GM10847 (cell line): ENCODE data around the gene LIM2.
A peak's percentile ranks its signal among the peaks of the same experiment; 100 is the strongest.

Experiments used
- POLR2A ChIP-seq: IDR thresholded peaks from 2 replicates; pipeline ENCODE4 v1.6.1; 2011; ENCODE audit not compliant: insufficient read length; ENCODE audit errors: extremely low read depth

LIM2 gene, protein sequence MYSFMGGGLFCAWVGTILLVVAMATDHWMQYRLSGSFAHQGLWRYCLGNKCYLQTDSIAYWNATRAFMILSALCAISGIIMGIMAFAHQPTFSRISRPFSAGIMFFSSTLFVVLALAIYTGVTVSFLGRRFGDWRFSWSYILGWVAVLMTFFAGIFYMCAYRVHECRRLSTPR

DNA sequence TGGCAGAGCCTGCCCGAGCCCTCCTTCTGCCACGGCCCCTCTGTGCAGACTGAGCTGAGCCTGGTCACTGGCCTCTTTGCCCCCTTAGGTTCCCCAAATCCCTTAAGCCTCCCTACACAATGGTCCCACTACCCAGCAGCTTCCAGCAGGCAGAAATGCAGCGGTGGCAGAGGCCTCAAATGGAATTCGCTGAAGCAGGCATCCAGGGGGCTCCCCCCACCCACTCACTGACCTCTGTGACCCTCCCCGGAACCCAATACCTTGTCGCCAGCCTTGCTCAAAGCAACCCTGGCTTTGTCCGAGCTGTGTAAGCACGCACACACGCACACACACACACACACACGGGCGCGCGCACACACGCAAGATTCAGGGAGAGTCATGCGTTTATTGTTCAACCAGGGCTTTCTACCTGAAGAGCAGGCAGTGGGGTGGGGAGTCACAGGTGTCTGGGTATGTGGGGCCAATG, at the start of gene LIM2:
TSS of gene LIM2 (minus strand) at position 51 of the 466 bp plus-strand sequence. CDS start 531 bp downstream, outside the sequence.
- no peak for TF ChIP-seq POLR2A

DNA sequence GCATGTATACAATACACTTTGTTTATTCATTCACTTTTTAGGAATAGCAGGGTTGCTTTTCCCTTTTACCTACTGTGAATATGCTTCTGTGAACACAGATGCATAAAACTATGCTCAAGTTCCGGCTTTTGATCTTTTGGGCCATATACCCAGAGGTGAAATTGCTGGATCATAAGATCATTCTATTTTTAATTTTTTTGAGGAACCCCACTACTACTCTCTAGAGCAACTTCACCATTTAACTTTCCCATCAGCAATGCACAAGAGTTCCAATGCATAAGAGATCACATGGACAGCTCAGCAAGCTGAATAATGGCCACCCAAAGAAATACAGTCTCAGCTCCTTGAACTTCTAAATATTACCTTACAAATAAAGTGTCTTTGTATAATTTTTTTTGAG, 46.7 kb upstream of the LIM2 start:
- TF ChIP-seq POLR2A = no peak

DNA sequence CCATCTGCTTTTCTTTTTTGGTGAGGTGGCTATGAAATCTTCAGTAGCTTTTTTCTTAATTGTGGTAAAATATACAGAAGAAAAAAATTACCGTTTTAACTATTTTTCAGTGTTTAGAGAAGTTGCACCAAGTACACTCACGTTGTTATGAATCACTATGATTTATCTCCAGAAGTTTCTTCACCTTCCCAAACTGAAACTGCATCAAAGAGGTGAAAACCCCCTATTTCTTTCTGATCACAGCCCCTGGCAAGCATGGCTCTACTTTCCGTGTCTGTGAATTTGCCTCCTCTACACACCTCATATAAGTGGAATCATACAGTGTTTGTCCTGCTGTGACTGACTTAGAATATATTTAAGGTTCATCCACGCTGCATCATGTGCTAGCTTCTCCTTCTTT, 45.3 kb upstream of the LIM2 start:
- TF ChIP-seq POLR2A = no peak

DNA sequence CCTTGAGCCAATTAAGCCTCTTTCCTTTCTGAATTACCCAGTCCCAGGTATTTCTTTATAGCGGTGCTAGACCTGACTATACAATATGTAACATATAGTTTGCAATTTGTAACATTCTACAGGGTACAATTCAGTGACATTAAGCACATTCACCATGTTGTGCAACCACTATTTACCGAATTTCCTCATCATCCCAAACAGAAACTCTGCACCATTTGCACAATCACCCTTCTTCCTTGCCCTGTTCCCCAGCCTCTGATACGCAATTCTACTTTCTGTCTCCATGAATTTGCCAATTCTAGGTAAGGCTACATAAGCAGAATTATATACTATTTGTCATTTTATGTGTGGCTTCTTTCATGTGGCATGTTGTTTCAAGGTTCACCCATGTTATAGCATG, 43.4 kb upstream of the LIM2 start:
- no peak for TF ChIP-seq POLR2A

DNA sequence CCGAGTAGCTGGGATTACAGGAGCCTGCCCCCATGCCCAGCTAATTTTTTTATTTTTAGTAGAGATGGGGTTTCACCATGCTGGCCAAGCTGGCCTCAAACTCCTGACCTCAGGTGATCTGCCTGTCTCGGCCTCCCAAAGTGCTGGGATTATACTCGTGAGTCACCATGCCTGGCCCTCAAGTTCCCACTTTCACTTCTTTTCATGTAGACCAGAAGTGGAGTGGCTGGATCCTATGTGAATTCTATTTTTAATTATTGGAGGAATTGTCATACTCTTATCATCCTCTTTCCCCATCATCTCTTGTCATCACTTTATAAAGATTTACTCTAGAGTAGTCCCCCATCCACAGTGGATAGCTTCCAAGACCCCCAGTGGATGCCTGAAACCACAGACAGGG, 42.4 kb upstream of the LIM2 start:
- TF ChIP-seq POLR2A = no peak

DNA sequence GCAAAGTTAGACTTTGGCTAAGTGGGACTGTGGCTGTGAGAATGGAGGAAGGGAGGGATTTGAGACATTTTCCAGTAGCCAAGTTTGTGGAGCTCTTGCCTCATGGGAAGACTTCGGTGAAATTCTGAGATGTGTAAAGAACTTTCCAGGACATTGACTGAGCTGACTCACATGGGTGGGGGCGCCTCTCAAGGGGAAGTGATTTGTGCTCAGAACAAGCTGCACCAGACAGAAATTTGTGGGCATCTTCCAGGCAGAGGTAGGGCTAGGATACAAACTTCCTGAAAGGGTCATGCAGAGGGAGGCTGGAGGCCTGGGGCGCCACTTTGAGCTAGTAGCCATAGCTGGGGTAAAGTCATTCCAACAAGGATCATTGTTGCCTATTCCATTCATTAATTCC, 39.4 kb upstream of the LIM2 start:
- no peak for TF ChIP-seq POLR2A

DNA sequence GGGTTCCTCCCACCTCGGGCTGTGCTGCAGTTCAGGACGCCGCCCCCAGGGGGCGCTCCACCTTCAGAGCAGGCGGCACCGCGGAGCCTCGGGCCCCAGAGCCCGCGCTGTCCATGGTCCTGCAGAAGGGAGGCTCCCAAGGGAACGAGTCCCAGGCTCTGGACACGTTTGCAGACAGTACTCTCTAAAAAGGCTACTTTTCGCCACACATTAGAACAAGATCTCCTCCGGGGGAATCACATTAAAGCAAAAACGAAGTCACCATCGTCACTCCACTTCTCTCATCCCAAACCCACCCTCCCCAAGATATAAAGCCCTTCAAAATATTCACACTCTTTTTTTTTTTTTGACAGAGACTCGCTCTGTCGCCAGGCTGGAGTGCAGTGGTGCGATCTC, 34.3 kb upstream of the LIM2 start:
- TF ChIP-seq POLR2A = no peak

DNA sequence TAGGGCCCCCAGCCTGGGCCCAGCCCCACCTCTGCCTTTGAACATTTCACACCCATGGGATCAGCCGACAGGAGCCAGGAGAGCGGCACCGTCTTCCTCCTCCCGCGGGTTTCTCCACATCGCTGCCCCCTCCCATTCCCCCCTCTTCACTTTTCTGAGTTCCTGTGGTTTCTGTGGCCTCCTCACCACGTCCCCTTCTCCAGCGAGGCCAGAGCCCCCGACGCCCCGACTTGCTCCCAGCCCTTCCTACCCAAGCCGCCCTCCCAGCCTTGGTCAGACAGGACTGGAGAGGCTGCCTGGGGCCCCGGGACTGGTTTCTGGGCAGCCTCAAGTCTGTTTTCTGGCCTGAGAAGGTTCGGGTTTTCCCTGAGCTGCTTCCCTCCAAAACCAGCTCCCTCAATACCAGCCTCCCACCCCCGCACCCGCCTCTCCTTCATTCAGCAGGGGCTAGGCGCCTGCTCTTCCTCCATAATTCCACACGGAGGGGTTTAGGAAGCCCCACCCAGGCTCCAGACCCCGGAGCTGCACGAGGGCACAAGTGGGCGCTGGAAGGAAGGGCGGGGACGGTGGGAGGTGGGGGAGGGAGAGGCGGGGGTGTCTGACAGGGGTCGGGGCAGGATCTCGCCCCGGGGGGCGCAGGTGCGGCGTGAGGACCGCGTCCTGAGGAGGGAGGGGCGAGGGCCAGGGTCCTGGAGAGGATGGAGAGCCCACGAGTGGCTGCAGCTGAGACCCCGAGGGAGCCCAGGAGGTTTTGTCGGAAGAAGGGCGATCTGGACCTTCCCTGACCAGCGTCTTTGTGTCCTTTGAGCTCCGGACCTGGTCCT, 33.7 kb upstream of the LIM2 start:
- no peak for TF ChIP-seq POLR2A

DNA sequence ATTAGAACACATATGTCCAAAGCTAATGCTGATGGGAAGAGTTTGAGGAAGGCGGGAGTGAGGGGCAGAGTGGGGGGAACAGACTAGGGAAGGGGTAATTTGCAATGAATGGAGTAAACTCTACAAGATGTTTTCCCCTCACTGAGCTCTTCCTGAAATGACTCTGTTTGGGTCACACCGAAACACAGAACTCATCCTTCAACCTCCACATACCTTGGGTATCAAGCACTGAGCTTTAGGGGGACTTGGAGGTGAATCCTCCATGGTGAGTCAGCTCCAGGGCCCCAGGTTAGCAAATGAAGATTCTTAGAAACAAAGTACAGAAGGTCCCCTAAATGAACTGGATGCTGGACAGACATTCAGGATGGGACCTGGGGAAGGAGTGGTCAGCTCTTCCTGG, 30.9 kb upstream of the LIM2 start:
- TF ChIP-seq POLR2A = no peak

DNA sequence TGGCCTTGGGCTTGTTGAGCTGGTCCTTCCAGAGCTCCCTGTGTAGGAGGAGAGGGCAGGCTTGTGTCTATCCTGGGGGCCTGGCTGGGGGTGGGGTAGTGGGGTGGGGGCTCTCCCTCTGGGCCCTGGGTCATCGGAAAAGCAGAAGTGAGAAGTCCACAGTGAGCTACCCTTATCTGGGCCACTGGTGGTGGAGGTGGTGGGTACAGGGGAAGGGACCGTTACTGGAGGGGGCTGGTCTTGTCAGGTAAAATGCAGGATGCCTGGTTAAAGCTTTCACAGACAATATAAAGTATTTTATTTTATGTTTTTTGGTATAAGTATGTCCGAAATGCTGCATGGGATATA, 30.0 kb upstream of the LIM2 start:
- no peak for TF ChIP-seq POLR2A

DNA sequence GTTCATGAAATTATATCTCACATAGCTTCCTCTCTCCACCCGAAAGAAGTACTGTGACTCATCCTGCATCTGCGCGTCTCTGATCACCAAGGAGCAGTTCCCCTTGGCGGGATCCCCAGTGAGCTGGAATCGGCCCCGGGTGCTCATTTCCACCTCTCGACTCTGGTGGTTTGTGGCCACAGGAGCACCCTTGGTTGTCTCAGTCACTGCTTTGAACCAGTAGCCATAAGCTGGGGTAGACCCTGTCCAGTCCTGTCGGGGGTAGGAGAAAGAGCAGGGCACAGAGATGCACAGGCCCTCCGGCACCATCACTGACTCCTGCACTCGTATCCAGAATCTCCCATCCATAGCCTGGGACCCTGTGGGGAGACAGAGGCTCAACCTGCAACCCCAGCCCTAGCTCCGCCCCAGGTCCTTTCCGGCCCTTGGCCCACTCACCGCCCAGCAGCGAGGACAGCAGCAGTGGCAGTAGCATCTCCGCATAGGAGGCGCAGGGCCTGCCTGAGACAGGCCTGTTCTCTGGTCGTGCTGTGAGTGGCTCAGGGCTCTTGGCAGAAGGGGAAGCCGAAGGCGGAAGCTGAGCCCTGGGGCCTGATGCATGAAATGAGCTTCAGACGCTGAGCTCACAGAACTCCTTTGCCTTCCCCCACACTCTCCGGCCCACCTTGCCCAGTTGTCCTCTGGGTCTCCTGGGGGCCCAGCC, 29.5 kb upstream of the LIM2 start, which contains the start of gene SIGLEC10:
TSS of gene SIGLEC10 (minus strand) at position 536 of the 703 bp plus-strand sequence. CDS start at position 475, 61 bp downstream.
- TF ChIP-seq POLR2A = peak; percentile 42

DNA sequence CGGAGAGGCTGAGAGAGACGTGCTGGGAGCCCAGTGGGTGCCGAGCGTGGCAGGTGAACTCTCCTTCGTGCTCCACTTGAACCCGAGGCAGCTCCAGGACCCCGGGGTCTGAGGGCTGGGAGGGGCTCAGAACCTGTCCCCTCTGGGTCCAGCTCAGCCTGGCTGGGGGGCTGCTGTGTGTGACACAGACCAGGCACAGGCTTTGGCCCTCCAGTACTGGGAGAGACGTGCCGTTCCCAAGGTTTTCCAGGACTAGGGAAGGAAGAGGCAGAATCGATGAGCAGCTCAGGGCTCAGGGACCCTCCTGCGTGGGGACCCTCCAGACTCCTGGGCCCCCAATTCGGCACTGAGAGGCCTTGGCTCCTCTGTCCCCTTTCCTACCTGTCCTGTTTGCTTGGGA, 27.4 kb upstream of the LIM2 start:
- no peak for TF ChIP-seq POLR2A

DNA sequence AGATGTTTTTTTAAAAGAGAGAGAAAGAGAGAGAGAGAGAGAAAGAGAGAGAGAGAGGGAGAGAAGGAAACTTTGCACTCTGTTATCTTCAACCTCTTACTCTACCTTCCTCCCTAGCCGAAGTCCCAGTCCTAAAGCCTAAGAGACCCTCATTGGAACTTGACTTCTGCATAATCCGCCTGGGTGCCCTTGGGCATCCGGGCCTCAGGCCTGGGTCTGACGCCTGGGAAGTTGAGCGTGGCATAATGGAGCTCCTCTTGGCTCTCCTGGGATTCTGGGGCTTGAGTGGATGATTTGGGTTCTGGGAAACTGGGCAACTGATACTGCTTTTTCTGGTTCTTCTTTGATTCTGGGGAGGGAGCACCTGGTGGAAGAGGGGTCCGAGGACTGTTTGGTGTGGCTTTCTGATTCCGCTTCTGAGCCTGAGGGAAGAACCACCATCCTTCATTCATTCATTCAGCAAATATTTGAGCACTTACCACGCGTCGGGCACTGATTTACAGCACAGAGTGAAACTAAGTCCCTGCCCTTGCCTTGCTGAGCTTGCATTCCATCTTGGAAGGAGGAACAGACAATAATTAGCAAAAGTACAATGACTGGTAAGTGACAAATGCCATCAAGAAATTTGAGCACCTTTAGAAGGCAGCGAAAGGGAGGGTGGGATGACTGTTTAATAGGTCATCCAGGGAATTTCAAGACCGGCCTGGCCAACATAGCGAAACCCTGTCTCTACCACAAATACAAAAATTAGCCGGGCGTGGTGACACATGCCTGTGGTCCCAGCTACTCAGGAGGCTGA, 23.4 kb upstream of the LIM2 start:
- TF ChIP-seq POLR2A = no peak

DNA sequence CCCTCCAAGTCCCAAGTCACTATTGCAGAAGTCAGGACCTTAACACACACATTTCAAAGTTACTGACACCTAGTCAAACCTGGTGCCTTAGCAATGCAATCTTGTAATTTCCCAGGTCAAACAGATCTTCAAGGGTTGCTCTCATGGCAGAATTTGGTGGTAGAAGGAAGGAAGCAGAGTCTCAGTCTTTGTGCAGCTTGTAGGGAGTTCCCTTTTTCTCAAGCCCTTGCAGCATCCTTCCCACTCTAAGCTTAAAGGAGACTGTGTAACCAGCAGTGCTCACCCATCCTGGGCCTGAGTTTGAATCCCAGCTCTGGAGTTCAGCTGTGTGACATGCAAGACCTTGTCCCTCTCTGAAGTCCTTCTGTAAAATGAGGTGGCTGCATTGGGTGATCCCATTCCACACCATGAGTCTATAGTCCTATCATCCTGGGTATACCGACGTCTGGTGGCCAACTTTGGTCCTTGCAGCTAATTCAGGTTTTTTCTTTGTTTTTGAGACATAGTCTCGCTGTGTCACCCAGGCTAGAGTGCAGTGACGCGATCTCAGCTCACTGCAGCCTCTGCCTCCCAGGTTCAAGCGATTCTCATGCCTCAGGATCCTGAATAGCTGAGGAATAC, 19.8 kb upstream of the LIM2 start:
- no peak for TF ChIP-seq POLR2A

DNA sequence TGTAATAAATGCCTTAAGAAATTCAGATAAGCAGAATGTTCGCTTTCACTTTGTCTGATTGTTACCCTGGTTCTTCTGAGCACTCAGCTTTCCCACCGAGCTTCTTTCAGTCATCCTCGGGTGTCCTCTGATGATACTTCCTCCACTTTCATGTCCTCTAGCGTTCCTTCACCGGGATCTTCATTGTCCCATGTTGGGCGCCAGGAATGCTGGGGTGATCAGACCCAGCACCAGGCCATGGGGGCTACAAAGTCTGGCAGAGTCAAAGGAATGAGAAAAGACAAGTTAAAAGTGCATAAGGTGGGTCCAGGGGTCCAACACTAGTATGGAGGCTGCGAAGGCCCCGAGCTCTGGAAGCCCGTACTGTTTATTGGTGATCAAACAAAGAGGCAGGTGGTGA, 14.3 kb upstream of the LIM2 start:
- TF ChIP-seq POLR2A = no peak
